SJSA1 (cell line): ENCODE data around the gene SORD. TPM values are rescaled to one million over a fixed set of nuclear protein-coding genes. Genes with fewer than 3 reads are reported as not detected.
"Not testable (repeated sequence)": the region's sequence is repeated elsewhere in the genome, so short reads cannot be mapped to it uniquely, and the experiment has no call there.

Source experiments
- DNase-seq, 2 experiments: peaks; one replicate each; pipeline ENCODE4 v3.0.0-alpha.2; 2015 to 2020; ENCODE audit warnings: low spot score in 2 of 2, low read depth in 1 of 2
- H3K27ac ChIP-seq: fragments of 250-450 bp; sonication (Bioruptor Pico); 2 replicates; pipeline ENCODE4 v1.5.1; 2020; ENCODE audit warnings: mild to moderate bottlenecking, moderate library complexity
- H3K27me3 ChIP-seq: fragments of 250-450 bp; sonication (Bioruptor Pico); replicated peaks from 2 replicates; pipeline ENCODE4 v1.5.1; 2020; ENCODE audit warnings: mild to moderate bottlenecking, moderate library complexity
- H3K36me3 ChIP-seq: fragments of 250-450 bp; sonication (Bioruptor Pico); 2 replicates; pipeline ENCODE4 v1.5.1; 2020; ENCODE audit warnings: mild to moderate bottlenecking
- H3K4me1 ChIP-seq: fragments of 250-450 bp; sonication (Bioruptor Pico); replicated peaks from 2 replicates; pipeline ENCODE4 v1.6.1; 2021; ENCODE audit warnings: mild to moderate bottlenecking
- H3K4me3 ChIP-seq: fragments of 250-450 bp; sonication (Bioruptor Pico); 2 replicates; pipeline ENCODE4 v1.5.1; 2020; ENCODE audit warnings: mild to moderate bottlenecking
- H3K9me3 ChIP-seq: fragments of 250-450 bp; sonication (Bioruptor Pico); replicated peaks from 2 replicates; pipeline ENCODE4 v1.5.1; 2020; ENCODE audit warnings: mild to moderate bottlenecking
- total RNA-seq: library from RNA; depleted of rRNA; stranded (reverse); fragments of >200 nt; shearing (Covaris generic); gene quantifications from 2 replicates; pipeline ENCODE4 v1.2.3, GENCODE V29; 2014

The SORD gene
- total RNA-seq, 1 experiment from 2014 or later: 25.9 TPM

DNA sequence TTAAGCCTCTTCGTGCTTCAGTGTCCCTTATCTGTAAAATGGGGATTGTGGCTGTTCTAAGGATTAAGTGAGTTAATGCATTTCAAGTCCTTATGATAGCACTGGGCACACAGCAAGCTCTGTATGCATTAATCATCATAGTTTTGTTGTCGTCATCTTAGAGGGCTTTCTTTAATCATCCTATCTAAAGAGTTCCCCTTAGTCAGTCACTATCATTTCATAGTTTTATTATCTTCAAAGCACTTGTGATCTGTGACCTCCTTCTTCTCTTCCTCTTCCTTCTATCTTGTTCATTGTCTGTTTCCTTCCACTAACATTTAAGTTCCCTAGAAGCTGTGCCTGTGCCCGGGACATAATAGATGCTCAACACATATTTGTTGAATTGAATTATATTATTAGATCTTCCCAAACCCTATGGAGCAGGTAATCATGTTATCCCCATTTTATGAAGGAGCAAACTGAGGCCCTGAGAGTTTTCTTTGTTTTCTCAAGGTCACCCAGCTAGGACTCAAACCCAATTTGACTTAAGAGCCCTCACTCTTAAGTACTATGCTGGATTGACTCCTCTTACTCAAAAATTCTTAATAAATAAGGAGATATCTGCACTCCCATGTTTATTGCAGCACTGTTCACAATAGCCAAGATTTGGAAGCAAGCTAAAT lies 66.8 kb downstream of the SORD start:
- Histone ChIP-seq H3K9me3 (no peaks in the 10 kb centered on the region), H3K36me3 (no peaks in the 10 kb centered on the region), H3K4me3 (no peak overlapping the region), H3K27ac (no peak overlapping the region), H3K4me1 (no peaks in the 10 kb centered on the region), H3K27me3 (peaks cover 8% of the 10 kb centered on the region; the same call in 1 of the 2 replicates)
- DNase-seq: no peak

DNA sequence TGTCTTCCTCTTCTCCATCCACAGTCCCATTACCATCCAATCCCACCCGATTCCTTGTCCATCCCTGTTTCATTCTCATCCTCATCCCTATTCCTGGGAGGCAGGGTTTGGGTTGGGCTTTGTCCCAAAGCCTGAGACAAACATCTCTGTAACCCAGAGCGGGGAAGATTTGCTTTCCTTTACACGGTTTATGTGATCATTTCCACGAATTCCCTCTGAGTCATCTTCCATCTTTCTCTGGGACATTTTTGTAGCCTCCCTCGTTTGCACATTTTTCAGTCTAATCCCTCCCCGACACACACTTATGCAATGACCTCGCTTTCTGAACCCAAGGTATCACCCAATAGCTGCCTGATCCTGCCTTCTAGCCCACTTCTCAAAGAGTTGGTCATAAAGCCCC lies 68.2 kb downstream of the SORD start:
- H3K9me3 ChIP-seq: no peaks in the 10 kb centered on the region
- H3K27me3 ChIP-seq: peaks cover 8% of the 10 kb centered on the region; the same call in 1 of the 2 replicates
- no peak overlapping the region for H3K4me3 ChIP-seq
- no peaks in the 10 kb centered on the region for H3K4me1 ChIP-seq
- no peak for DNase-seq
- H3K36me3 ChIP-seq: no peaks in the 10 kb centered on the region
- H3K27ac ChIP-seq: no peak overlapping the region

DNA sequence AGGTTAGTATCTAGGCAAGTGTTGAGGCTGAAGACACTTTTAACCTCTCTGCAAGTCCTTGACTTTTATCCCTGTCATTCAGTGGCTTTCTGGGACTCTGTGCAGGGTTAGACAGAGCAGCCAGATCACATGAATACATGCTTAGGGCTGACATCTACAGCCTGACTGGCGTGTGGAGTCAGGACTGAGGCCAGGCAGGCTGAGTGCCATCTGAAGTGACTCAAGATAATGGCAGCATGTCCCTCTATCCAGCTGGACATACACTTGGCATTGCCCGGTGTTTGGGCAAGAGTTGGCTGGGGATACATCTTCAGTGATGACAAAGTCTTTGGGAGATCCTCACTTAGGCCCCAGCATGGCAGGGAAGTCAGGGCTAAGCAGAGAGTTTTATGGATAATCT lies 68.6 kb downstream of the SORD start:
- Histone ChIP-seq H3K9me3 (no peaks in the 10 kb centered on the region), H3K27ac (no peak overlapping the region), H3K4me1 (no peaks in the 10 kb centered on the region), H3K27me3 (peaks cover 8% of the 10 kb centered on the region; the same call in 1 of the 2 replicates), H3K36me3 (no peaks in the 10 kb centered on the region), H3K4me3 (no peak overlapping the region)
- no peak for DNase-seq

DNA sequence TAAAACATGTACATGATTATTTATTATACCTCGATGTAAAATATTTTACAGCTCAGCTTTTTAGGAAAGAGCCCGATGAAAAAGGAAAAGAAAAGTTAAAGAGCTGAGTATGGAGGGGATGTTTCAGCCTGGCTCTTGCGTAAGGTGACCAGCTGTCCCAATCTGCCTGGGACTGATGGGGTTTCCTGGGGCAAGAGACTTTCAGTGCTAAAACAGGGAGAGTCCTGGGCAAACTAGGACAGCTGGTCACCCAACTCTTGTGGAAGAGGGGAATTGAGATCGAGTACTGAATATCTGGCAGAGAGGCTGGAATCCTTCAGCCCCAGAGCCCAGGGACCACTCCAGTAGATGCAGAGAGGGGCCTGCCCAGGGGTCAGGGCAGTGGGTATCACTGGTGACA lies 70.0 kb downstream of the SORD start:
- DNase-seq: no peak
- Histone ChIP-seq H3K4me3 (no peak overlapping the region), H3K27ac (no peak overlapping the region), H3K27me3 (peaks cover 8% of the 10 kb centered on the region; the same call in 1 of the 2 replicates), H3K36me3 (no peaks in the 10 kb centered on the region), H3K4me1 (no peaks in the 10 kb centered on the region), H3K9me3 (no peaks in the 10 kb centered on the region)

DNA sequence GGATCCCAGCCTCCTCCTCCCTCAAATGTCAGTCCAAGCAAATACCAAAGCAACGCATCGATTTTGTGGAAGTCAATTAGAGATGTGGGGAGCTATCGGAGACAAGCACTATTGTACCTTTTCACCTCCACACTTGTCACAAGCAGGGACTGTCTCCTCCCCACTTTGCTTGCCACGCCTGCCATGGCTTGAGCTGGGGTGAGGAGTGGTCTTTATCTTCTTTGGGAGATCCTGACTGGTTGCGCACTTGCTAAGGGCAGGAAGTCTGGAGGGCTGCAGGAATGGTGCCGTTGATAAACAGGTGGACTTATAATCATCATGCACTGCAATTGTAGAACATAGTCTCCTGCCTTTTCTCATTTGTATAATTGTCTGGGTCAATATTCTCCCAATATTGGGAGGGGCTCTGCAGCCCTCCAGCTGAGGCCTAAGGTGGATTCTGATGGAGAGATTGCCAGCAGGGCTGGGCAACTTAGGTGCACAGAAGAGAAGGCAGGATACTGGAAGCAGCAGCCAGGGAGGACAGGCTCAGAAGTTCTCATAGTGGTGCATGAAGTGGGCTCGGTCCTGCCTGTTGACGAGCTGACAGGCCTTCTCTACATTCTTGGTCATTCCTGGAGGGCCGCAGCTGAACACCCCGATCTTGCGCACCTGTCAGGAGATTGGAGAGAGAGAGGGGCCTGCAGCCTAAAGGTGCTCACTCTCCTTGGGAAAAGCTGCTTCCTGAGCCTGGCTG lies 70.8 kb downstream of the SORD start:
- no peak for DNase-seq
- no peak overlapping the region for H3K27ac ChIP-seq
- no peaks in the 10 kb centered on the region for H3K4me1 ChIP-seq
- no peaks in the 10 kb centered on the region for H3K9me3 ChIP-seq
- H3K27me3 ChIP-seq: peaks cover 8% of the 10 kb centered on the region; the same call in 1 of the 2 replicates
- H3K36me3 ChIP-seq: no peaks in the 10 kb centered on the region
- H3K4me3 ChIP-seq: no peak overlapping the region

DNA sequence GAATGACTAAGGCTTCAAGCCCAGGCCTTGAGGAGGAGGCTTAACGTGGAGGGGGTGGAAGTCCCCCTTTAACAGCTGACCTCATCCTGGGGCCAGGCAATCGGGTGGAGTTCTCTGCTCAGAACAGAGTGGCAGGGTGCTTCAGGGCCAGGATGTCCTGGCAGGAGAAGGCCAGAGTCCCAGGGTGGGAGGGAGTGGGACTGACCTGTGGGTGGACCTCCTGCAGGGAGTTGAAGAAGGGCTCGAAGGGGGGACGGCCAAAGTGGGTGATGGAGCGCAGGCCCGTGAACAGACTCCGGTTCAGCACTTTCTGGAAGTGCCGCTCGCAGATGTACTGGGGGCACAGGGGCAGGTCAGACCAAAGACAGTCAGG lies 71.3 kb downstream of the SORD start:
- H3K36me3 ChIP-seq: no peaks in the 10 kb centered on the region
- no peaks in the 10 kb centered on the region for H3K9me3 ChIP-seq
- no peak overlapping the region for H3K4me3 ChIP-seq
- H3K4me1 ChIP-seq: no peaks in the 10 kb centered on the region
- no peak for DNase-seq
- H3K27me3 ChIP-seq: peaks cover 8% of the 10 kb centered on the region; the same call in 1 of the 2 replicates
- no peak overlapping the region for H3K27ac ChIP-seq

DNA sequence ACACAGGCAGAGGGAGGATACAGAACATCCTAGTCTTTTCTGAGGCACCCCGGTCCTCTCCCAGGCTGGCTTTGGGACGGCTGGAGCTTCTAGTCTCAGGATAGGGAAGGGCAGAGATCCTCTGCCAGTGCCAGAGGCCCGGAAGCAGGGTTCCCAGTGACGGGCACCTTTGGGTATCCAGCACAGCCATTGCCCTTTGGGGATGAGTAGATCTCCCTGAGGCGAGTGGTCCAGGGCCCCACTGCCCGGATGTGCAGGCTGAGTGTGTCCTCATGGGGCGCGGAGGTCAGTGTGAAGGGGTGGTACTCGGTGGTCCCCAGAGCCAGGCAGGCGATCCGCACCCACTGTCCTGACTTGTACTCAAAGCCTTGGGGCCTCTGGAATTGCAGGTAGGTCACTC lies 72.7 kb downstream of the SORD start:
- Histone ChIP-seq H3K36me3 (no peaks in the 10 kb centered on the region), H3K27ac (no peak overlapping the region), H3K4me3 (no peak overlapping the region), H3K27me3 (no peaks in the 10 kb centered on the region), H3K9me3 (no peaks in the 10 kb centered on the region), H3K4me1 (no peaks in the 10 kb centered on the region)
- no peak for DNase-seq

DNA sequence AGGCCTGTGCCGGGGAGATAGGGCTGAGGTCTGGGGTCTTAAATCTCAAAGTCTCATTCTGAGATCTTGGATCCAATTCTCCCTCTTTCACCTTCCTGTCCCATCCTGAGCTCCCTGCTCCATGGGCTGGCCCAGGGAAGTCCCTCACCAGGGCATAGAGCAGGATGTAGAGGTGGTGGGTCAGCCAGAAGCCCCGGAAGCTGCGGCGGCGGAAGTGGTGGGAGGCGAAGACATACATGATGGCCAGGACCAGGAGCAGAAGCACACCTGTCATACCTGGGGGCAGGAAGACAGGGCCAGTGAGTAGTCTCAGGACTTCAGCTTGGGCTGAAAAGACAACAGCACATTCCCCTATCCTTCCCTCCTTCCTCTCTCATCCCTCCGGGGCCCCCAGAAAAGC lies 74.5 kb downstream of the SORD start:
- Histone ChIP-seq H3K27ac (no peak overlapping the region), H3K9me3 (no peaks in the 10 kb centered on the region), H3K4me1 (no peaks in the 10 kb centered on the region), H3K36me3 (no peaks in the 10 kb centered on the region), H3K4me3 (no peak overlapping the region), H3K27me3 (no peaks in the 10 kb centered on the region)
- no peak for DNase-seq

DNA sequence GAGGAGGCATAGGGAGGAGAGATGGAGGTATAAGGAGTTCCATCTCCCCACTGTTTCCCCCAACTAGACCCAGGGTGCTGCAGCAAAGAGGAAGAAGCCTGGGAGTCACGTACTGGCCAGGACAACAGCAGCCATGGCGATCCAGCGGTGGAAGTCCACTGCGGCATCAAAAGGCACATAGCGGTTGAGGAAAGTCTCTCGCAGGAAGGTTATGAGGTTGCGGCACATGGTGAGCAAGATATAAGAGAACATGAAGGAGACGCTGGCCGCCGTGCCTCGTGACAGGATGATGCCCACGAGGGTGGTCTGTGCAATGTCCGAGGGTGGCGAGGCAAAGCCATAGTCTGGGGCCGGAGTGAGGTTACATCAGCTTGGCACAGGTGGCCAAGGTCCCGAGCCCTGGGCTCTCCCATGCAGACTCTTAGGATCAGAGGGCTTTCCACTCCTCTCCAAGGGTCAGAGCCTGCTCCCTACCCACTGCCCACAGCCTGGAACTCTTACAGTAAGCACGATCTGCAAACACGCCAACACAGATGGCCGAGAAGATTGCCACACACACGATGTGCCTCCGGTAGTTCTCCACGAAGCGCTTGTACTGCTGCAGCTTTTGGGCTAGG lies 76.7 kb downstream of the SORD start:
- Histone ChIP-seq H3K9me3 (no peaks in the 10 kb centered on the region), H3K4me3 (no peak overlapping the region), H3K27ac (no peak overlapping the region), H3K36me3 (no peaks in the 10 kb centered on the region), H3K4me1 (no peaks in the 10 kb centered on the region), H3K27me3 (no peaks in the 10 kb centered on the region)
- DNase-seq: no peak

DNA sequence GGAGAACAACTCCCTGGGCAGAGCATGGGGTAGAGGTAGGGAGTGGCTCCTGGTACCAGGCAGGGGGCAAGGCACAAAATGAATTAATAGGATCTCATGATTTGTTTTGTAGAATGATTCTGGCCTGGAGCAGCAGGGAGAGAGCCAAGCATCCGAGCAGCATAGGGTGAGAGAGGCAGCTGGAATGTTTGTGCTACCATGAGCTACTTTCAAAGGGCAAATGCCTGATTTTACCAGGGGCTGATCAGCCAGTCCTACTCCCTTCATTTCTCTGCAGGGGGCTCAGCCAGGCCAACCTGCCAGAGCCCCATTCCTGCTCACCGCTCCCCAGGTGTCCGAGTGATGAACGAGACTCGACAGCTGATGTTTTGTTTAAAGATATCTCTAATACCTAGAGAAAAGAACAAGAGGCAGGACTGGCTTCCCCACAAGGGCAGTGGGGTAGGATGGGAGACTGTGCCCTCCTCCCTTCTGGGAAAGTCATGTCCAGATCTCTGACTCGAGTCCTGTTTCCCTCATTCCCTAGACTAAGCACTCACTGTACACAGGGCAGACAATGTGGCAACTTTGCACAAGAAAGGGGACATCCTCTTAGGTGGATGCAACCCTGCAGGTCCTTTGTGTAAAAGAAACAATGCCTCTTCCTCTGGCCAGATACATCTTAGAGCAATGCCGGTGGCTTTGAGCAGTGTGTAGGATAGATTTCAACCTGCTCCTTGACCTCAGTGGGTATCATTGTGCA lies 78.1 kb downstream of the SORD start:
- Histone ChIP-seq H3K27ac (no peak overlapping the region), H3K9me3 (no peaks in the 10 kb centered on the region), H3K27me3 (no peaks in the 10 kb centered on the region), H3K4me1 (no peaks in the 10 kb centered on the region), H3K36me3 (no peaks in the 10 kb centered on the region), H3K4me3 (no peak overlapping the region)
- no peak for DNase-seq

DNA sequence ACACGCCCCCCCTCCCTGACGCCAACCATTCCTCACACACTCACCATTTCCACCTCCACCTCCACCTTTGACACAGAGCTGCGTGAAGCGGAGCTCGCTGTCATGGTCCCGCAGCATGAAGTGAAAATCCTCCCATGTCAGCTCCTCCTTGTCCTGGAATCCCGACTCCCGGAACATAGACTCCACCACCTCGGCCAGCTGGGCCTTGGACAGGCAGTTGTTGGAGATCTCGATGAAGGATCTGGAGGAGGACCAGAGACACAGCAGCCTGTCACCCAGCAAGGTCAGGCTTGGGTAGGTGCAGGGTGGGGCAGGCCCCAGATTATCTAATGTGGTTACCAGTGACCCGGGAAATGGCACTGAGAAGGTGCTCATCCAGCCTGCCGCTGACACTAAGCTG lies 78.8 kb downstream of the SORD start:
- H3K27me3 ChIP-seq: no peaks in the 10 kb centered on the region
- no peak for DNase-seq
- no peak overlapping the region for H3K4me3 ChIP-seq
- H3K27ac ChIP-seq: no peak overlapping the region
- no peaks in the 10 kb centered on the region for H3K36me3 ChIP-seq
- H3K4me1 ChIP-seq: no peaks in the 10 kb centered on the region
- no peaks in the 10 kb centered on the region for H3K9me3 ChIP-seq

DNA sequence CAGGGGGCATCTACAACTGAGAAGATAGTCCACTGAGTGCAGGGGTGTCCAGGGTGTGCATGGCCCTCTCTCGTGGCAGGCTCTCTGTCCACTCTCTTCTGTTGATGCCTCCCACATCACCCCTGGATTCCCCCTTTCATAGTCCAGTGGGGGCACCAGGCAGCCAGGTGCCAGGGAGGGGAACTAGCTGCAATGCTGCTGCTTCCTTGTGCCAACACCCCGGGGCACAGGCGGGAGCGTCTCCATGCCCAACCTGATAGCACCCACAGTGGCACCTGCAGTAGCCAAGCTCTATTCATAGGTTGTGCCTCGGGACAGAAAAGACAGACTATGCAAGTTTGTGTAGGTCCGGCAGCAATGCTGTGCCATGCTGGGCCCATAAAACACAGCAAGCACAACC lies 79.2 kb downstream of the SORD start:
- Histone ChIP-seq H3K9me3 (no peaks in the 10 kb centered on the region), H3K4me3 (no peak overlapping the region), H3K36me3 (no peaks in the 10 kb centered on the region), H3K27ac (no peak overlapping the region), H3K27me3 (no peaks in the 10 kb centered on the region), H3K4me1 (no peaks in the 10 kb centered on the region)
- no peak for DNase-seq

DNA sequence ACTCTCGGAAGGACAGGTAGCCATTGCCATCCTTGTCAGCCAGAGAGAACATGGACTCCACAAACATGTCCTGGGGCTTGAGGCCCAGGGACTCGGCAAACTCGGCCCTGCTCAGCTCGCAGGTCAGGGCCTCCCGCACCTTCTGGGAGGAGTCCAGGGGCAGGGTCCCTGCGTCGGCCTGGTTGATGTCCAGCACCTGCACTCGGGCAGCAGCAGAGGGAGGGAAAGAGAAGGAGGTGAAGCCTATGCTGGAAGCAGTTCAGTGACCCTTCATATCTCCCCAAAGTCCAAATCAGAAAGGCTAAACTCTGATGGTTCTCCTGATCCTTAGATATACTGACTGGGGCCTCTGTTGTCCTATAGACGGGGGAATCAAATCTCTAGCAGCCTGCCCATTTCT lies 81.2 kb downstream of the SORD start:
- H3K4me1 ChIP-seq, H3K27me3 ChIP-seq, DNase-seq, H3K36me3 ChIP-seq, H3K27ac ChIP-seq, H3K9me3 ChIP-seq, H3K4me3 ChIP-seq: not testable (repeated sequence)

DNA sequence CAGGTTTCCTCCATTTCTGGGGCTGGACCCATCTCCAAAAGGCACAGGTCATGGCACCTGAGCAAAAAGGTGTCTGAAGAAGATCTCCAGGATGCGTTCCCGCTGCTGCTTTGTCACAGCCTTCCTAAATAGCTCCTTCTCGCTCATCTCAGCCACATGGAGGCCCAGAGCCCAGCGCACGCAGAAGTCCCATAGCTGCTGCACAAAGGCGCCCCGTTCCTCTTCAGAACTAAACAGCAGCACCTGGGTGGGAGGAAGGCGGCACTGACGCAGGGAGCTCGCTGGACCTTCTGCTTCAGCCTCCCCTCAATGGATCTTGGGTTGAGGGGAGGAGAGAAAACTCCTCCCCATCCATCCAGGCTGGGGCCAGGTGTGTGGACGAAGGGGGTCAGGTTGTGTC lies 82.6 kb downstream of the SORD start:
- no peaks in the 10 kb centered on the region; the same call in 1 of the 2 replicates for H3K27me3 ChIP-seq
- H3K27ac ChIP-seq: no peak overlapping the region
- no peaks in the 10 kb centered on the region for H3K9me3 ChIP-seq
- H3K4me1 ChIP-seq: no peaks in the 10 kb centered on the region
- DNase-seq: no peak
- no peaks in the 10 kb centered on the region for H3K36me3 ChIP-seq
- no peak overlapping the region for H3K4me3 ChIP-seq
